Neural cell (in vitro differentiated cells): ENCODE measurements around the gene HRK.

Experiments used
- EZH2 ChIP-seq: fragments of 200-600, 300-800 bp; shearing (Covaris generic), sonication (generic); IDR thresholded peaks from 2 replicates; pipeline ENCODE4 v1.6.1; 2014; ENCODE audit warnings: antibody characterized with exemption, low read length, borderline replicate concordance, mild to moderate bottlenecking; ENCODE audit not compliant: insufficient read depth, poor library complexity, severe bottlenecking
- MXI1 ChIP-seq: fragments of 450-650 bp; conservative IDR thresholded peaks from 2 replicates; pipeline ENCODE4 v1.6.1; 2014; ENCODE audit warnings: antibody characterized with exemption, mild to moderate bottlenecking; ENCODE audit not compliant: poor library complexity, severe bottlenecking
- TF ChIP-seq, protein P1 (sequence below): IDR thresholded peaks from 2 replicates; pipeline ENCODE4 v1.6.1; 2012; ENCODE audit warnings: borderline replicate concordance

DNA sequence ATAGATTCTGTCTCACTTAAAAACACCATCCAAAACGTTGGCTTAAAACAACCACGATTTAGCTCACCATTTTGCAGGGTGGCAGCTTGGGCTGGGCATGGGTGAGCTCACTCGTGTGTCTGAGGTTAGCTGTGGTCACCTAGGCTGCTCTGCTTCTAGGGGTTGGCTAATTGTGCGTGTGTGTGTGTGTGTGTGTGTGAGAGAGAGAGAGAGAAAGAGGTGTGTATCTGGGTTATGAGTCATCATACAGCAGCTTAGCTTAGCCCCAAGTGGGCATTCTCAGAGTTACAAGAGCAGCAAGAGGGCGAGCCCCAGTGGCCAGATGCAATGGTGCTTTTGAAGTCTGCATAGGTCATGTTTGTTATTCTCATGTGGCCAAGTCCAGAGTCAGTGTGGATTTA lies 35.5 kb upstream of the HRK start:
- TF ChIP-seq MXI1 (no peak), EZH2 (no peak)
- TF ChIP-seq, protein P1, sequence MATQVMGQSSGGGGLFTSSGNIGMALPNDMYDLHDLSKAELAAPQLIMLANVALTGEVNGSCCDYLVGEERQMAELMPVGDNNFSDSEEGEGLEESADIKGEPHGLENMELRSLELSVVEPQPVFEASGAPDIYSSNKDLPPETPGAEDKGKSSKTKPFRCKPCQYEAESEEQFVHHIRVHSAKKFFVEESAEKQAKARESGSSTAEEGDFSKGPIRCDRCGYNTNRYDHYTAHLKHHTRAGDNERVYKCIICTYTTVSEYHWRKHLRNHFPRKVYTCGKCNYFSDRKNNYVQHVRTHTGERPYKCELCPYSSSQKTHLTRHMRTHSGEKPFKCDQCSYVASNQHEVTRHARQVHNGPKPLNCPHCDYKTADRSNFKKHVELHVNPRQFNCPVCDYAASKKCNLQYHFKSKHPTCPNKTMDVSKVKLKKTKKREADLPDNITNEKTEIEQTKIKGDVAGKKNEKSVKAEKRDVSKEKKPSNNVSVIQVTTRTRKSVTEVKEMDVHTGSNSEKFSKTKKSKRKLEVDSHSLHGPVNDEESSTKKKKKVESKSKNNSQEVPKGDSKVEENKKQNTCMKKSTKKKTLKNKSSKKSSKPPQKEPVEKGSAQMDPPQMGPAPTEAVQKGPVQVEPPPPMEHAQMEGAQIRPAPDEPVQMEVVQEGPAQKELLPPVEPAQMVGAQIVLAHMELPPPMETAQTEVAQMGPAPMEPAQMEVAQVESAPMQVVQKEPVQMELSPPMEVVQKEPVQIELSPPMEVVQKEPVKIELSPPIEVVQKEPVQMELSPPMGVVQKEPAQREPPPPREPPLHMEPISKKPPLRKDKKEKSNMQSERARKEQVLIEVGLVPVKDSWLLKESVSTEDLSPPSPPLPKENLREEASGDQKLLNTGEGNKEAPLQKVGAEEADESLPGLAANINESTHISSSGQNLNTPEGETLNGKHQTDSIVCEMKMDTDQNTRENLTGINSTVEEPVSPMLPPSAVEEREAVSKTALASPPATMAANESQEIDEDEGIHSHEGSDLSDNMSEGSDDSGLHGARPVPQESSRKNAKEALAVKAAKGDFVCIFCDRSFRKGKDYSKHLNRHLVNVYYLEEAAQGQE, result no peak
